Renal pelvis (tissue), 4 donors: ENCODE results near the gene ANO9. TPM values are rescaled to one million over a fixed set of nuclear protein-coding genes. Genes with fewer than 3 reads are reported as not detected.
"Not testable (repeated sequence)": the region's sequence is repeated elsewhere in the genome, so short reads cannot be mapped to it uniquely, and the experiment has no call there.

Experiments
- DNase-seq: peaks from one replicate; pipeline ENCODE4 v3.0.0-alpha.2; 2013
- polyA plus RNA-seq, 3 donors: library from polyadenylated mRNA; unstranded; fragments of 120-200 nt; gene quantifications; one replicate each; pipeline ENCODE4 v1.2.1, GENCODE V29; 2013; ENCODE audit not compliant: insufficient read length in 3 of 3

Gene ANO9
- polyA plus RNA-seq, 3 donors: 11.2 to 17.4 (median 14.2) TPM

- DNase-seq: no peak
Measured at GRCh38 chr11:471468-472145, 29.8 kb upstream of the ANO9 start.

GRCh38 chr11:469684-470560, 28.1 kb upstream of the ANO9 start:
- DNase-seq: no peak

GRCh38 chr11:469026-469683, 27.3 kb upstream of the ANO9 start:
- not testable (repeated sequence) for DNase-seq

GRCh38 chr11:468493-468892, 26.7 kb upstream of the ANO9 start:
- DNase-seq: no peak

DNA sequence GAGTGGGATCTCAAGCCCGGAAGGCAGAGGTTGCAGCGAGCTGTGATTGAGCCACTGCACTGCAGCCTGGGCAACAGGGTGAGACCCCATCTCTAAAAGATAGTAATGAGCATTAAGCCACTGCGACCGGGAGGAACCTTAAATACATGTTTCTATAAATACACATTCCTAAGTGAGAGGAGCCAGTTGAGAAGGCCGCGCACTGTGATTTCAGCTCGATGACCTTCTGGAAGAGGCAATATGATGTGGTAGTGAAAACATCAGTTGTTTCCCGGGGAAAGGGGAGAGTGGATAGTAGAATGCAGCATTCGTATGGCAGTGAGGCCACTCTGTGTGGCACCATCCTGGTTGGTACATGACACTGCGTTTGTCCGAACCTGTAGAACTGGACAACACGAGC, 26.2 kb upstream of the ANO9 start:
- no peak for DNase-seq

GRCh38 chr11:465896-466530, 24.2 kb upstream of the ANO9 start:
- DNase-seq: no peak

GRCh38 chr11:464316-464715, 22.5 kb upstream of the ANO9 start:
- DNase-seq: no peak

DNA sequence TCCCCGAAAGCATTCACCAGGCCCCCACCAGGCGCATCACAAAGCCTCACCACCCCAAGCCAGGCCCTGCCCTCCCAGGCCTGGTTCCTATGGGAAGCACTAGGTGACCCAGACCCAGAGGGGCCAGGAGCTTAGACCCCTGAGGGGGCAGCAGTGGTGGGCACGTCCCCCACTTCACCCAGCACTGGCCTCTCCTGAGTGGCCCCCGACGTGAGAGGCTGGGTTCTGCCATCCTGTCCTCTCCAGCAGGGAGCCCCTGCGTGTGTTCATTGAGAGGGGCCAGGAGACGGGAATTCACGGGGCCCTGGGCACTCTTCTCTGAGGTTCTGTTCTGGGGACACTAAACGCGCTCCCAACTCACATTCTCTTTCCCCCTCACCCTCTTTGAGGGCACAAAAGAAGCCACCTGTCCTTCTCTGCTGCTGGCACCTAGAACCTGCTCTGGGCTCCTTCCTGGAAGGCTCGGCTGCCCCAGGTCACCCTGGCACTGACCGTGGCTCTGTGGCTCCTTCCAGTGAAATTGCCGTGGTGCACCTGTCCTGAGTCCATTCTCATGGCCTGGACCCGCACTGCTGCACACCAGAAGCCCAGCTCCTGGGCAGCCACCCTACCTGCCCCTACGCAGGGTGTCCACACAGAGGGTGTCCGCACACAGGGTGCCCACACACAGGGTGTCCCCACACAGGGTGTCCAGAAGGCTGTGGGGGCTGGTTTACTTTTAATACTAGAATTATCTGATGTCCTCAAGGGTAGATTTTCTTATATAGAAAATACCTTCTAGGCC, 20.5 kb upstream of the ANO9 start:
- no peak for DNase-seq

GRCh38 chr11:461626-462025, 19.8 kb upstream of the ANO9 start:
- DNase-seq: no peak

DNA sequence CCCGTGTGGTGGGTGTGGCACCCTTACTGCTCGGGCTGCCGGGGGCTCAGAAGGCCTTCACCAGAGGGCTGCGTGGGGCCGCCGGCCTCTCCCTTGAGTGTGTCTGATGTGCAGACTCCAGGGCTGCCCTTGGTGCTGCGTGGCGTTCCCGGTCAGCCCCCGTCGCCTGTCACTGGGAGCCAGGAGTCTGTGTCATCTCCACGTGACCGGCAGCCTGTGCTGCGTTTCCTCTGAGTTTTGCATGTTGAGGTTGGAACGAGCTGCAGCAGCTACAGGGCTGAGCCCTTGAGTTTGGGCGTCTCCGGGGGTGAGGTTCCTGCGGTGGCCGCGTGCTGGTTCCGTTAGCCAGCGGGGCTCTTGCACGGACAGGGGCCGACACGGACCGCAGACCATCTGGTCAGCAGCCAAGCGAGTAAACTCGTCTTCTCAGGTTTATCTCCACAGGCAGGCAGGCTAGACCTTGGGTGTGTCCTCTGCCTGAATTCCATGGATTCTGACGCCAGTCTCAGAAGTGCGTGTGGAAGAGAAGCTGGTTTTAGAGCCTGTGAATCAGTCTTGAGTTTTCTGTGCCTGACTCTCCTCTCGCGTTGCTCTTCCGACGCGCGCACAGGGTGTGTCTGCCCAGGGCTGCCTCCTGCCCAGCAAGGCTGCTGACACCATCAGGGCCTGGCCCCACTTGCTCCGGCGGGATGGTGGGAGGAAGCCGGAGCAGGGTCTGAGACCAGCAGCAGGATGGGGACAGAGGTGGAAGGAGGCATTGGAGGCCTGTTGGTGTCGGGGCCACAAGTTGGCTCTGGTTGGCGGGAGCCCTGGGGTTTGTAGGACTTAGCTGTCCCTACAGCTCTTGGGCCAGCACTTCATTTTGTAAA, 18.8 kb upstream of the ANO9 start:
- no peak for DNase-seq

DNA sequence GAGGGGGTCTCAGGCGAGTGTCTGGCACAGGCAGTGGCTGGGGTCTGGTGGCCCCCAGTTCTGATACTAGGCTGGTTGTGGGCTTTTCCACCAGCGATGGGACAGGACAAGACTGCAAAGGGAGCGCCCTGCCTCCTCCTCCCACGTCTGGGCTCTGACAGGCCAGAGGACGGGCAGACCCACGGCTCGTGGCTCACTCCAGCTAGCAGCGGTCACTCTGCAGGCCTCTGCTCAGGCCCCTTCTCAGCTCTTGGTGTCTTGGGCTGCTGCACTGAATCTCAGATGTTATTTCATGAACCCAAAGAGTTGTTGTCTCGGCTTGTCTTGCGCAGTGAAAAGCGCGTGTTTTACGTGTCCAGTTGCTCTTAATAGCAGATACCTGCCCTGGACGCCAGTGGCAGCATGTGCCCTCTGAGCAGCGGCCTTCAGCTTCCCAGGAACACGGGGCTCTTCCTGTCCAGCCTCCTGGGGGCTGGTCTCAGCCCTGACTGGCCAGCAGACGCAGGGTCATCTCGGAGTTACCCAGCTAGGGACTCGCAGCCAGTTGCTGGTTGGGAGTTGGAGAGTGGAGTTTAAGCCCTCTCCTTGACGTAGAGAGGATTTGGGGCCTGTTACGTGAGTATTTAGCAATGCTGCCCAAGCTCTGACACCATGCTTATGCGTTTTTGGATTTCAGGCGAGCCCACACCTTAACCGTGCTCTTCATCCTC, 17.9 kb upstream of the ANO9 start:
- DNase-seq: no peak

DNA sequence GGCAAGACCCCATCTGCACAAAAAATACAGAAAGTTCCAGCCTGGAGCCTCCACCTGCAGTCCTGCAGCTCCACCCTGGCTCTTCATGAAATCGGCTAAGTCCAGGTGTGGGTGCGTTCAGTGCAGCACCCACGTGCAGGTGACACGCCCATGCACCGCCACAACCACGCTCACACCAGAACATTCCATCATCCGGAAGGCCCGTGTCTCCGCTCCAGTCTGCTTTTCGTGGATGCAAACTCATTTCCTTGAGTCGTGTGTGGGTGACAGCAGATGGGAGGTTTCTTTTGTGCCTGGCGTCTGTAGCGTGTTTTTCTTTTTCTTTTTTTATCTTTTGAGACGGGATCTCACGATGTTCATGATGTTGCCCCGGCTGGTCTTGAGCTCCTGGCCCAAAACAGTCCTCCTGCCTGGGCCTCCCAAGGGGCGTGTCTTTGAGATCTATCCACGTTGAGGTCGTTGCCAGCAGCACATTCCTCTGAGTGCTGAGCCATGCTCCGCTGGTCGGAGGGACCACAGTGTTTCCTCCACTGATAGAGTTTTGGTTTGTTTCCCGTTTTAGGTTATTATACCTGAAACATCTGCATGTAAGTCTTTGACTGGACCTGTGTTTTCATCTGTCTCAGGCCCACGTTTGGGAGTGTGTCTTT, 15.4 kb upstream of the ANO9 start:
- no peak for DNase-seq

DNA sequence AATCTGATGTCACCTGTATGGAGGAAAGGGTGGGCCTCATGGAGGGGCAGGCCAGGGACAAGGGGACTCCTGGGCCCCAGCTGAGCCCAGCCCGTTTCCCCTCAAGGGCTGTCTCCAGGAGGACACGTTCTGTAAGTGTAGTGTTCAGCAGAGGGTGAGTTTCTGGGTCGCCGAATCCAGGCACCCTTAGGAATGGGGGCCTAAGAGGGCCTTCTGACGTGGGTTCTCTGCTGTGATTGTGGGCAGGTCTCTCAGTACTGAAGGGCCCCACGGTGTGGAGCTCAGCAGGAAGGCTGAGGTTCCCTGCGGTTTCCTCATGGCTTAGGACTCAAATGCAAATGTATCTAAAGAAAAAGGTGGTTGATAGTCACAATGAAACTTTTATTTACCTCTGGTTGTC, 14.7 kb upstream of the ANO9 start:
- no peak for DNase-seq

DNA sequence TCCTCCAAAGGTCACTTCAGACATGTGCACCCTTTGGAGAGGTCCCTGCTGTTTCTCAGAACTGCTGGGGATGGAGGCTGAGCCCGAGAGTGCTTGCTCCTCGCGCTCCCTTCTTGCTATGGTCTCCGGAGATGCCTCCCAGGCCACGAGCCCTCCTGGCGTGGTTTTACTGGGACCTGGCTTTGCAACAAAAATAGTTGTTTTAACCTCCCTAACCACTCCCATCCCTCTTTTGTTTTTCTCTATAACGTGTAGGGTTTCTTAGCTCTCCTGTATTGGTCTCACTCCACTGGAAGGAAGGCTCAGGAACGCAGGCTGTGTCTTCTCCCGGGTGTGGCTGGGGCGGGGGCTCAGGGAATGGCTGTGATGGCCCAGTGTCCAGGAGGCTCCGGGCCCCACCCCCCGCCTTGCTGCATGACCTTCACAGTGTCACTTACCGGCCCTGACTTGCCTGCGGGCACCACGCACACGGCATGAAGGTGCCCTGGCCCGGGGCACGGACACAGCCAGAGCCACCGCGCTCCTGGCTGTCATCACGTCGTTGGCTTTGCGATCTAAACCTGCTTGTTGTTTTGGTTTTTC, 13.8 kb upstream of the ANO9 start:
- no peak for DNase-seq

DNA sequence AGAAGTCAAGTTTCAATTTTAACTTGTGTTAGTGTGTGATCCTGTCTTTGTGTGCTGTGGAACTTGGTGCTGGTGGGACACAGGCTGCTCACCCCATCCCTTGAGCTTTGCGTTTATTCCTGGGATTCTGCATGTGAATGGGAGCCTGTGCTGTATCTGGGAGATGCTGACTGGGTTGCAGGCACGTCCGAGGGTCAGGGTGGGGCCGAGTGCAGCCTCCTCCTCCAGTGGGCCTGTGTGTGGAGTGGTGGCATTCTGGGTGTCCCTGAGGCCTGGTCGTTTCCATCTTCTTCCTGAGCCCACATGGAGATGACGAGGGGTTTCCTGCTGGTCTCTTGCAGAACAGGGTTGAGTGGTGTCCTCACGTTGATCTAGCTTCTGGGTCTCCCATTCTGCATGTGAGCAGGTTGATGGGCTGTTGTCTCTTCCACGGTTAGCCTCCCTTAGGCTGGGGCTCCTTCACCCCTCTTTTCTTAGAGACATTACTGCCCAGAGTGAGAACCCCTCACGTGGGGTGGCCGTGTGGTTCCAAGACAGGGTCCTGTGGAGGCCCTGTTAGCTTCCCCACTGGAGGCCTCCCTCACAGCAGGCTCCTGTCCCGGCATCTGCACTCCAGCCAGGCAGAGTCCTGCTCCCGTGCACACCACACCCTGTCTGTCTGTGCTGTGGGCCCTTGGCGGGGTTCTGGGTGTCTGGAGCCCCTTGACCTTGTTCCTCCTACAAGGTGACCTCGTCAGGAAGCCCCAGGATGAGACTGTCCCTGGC, 13.2 kb upstream of the ANO9 start:
- DNase-seq: no peak

- DNase-seq: no peak
Measured at GRCh38 chr11:454043-454442, 12.2 kb upstream of the ANO9 start.

- no peak for DNase-seq
Measured at GRCh38 chr11:453564-453963, 11.8 kb upstream of the ANO9 start.

DNA sequence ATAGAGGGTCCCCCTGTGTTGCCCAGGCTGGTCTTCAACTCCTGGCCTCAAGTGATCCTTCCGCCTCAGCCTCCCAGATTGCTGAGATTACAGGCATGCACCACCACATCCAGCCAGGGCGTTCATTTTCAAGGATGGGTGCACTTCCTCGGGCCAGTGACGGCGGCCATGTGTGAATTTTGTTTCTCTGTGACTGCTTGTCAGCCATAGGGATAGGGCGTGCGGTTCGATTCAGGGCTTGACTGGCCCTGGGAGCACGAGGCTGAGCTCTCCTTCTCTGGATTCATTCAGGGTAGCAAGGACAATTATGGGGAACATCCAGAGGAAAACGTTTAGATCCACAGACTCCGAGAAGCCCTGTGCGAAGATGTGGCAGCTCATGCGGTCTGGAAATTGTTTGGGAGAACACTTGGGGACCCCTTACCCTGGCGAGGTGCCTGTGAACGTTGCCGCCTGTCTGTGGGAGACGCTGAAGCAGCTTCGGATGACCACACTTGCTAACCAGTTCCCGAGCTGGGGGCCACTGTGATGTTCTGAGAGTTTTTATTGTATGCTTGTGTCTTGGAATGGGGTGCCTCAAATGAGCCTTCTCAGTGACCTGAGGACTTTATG, 11.2 kb upstream of the ANO9 start:
- no peak for DNase-seq
